Panc1 (cell line): ENCODE results near the gene RNF4. TPM values are rescaled to one million over a fixed set of nuclear protein-coding genes. Genes with fewer than 3 reads are reported as not detected.

Source experiments
- ATAC-seq: fragments of 200-7000 bp; cut with Tn5 transposase; 2 replicates; pipeline ENCODE4 v1.9.1; 2020; ENCODE audit warnings: mild to moderate bottlenecking, moderate library complexity
- BruUV-seq: library from RNA; stranded (reverse); fragments of 400-500 nt; replicated peaks from 2 replicates; lab custom pipeline; 2021; lab: Mats Ljungman, UMichigan
- CTCF ChIA-PET: fragments of 300-600 bp; sonication (Branson Sonifier 250); formaldehyde crosslinking; loops from one replicate; lab custom pipeline; 2022; ENCODE audit warnings: antibody characterized with exemption; lab: Charles Lee
- POLR2A ChIA-PET: fragments of 300-600 bp; sonication (Branson Sonifier 250); formaldehyde crosslinking; loops from one replicate; lab custom pipeline; 2022; ENCODE audit warnings: antibody characterized with exemption; lab: Charles Lee
- DNase-seq: peaks from one replicate; pipeline ENCODE4 v3.0.0-alpha.2; 2010; ENCODE audit warnings: low read depth, low spot score
- H3K27ac ChIP-seq: 2 replicates; pipeline ENCODE4 v1.5.1; 2011; ENCODE audit warnings: mild to moderate bottlenecking, low read length, inconsistent platforms
- H3K27me3 ChIP-seq: fragments of 200-500 bp; sonication (Bioruptor generic); 2 replicates; pipeline ENCODE4 v1.6.0; 2014; ENCODE audit warnings: low read length, inconsistent platforms; ENCODE audit not compliant: control insufficient read depth, insufficient read depth
- H3K36me3 ChIP-seq: fragments of 200-500 bp; sonication (Bioruptor generic); 2 replicates; pipeline ENCODE4 v1.5.1; 2014; ENCODE audit warnings: inconsistent platforms, mild to moderate bottlenecking, low read length, moderate library complexity; ENCODE audit not compliant: control insufficient read depth, insufficient read depth
- H3K4me1 ChIP-seq: 2 replicates; pipeline ENCODE4 v1.5.1; 2011; ENCODE audit warnings: inconsistent platforms, mild to moderate bottlenecking, low read length, moderate library complexity; ENCODE audit not compliant: control insufficient read depth, insufficient read depth
- H3K4me3 ChIP-seq, 2 experiments: 2 replicates each; pipeline ENCODE4 v1.5.1; 2011 to 2012; ENCODE audit warnings: low read depth in 2 of 2, low read length in 2 of 2, mild to moderate bottlenecking in 2 of 2, inconsistent platforms in 1 of 2, moderate library complexity in 1 of 2
- H3K9me3 ChIP-seq: fragments of 200-500 bp; sonication (Bioruptor generic); 2 replicates; pipeline ENCODE4 v1.5.1; 2014; ENCODE audit warnings: low read depth, mild to moderate bottlenecking, inconsistent platforms, low read length, moderate library complexity; ENCODE audit not compliant: control insufficient read depth, insufficient read depth
- POLR2AphosphoS5 ChIP-seq: IDR thresholded peaks from 2 replicates; pipeline ENCODE4 v1.6.1; 2012; ENCODE audit warnings: mild to moderate bottlenecking, low read depth, low read length, moderate library complexity
- SIN3A ChIP-seq: IDR thresholded peaks from 2 replicates; pipeline ENCODE4 v1.6.1; 2012; ENCODE audit warnings: low read depth, mild to moderate bottlenecking, low read length, moderate library complexity, borderline replicate concordance; ENCODE audit not compliant: insufficient read depth
- TCF7L2 ChIP-seq: IDR thresholded peaks from 2 replicates; pipeline ENCODE4 v1.6.1; 2011; ENCODE audit warnings: mild to moderate bottlenecking, low read depth, low read length, inconsistent platforms
- in situ Hi-C: cut with HindIII; loops from 2 replicates; pipeline ENCODE4 v1.10.0; 2016; ENCODE audit warnings: low sequenced_read_pairs, low pct_unique_long_range_greater_than_20kb
- intact Hi-C: fragments of 100-400 bp; cut with micrococcal nuclease; formaldehyde crosslinking; loops from one replicate; pipeline ENCODE4 v1.10.0; 2022; ENCODE audit not compliant: unreplicated experiment
- total RNA-seq: library from RNA; stranded (reverse); gene quantifications from one replicate; pipeline ENCODE4 v1.2.1, GENCODE V29; 2021; ENCODE audit not compliant: unreplicated experiment
- TF ChIP-seq, protein P1 (sequence below): fragments of 450-650 bp; IDR thresholded peaks from 2 replicates; pipeline ENCODE4 v1.5.1; 2017; ENCODE audit warnings: mild to moderate bottlenecking
- TF ChIP-seq, protein P2 (sequence below), 2 experiments: IDR thresholded peaks; 2 replicates each; pipeline ENCODE4 v1.6.1; 2011 to 2012; ENCODE audit warnings: low read depth in 2 of 2, control low read depth in 1 of 2, low read length in 1 of 2, mild to moderate bottlenecking in 1 of 2, moderate library complexity in 1 of 2; ENCODE audit not compliant: insufficient read depth in 1 of 2

RNF4 gene
- total RNA-seq, 1 experiment from 2014 or later, result 55.0 TPM

DNA sequence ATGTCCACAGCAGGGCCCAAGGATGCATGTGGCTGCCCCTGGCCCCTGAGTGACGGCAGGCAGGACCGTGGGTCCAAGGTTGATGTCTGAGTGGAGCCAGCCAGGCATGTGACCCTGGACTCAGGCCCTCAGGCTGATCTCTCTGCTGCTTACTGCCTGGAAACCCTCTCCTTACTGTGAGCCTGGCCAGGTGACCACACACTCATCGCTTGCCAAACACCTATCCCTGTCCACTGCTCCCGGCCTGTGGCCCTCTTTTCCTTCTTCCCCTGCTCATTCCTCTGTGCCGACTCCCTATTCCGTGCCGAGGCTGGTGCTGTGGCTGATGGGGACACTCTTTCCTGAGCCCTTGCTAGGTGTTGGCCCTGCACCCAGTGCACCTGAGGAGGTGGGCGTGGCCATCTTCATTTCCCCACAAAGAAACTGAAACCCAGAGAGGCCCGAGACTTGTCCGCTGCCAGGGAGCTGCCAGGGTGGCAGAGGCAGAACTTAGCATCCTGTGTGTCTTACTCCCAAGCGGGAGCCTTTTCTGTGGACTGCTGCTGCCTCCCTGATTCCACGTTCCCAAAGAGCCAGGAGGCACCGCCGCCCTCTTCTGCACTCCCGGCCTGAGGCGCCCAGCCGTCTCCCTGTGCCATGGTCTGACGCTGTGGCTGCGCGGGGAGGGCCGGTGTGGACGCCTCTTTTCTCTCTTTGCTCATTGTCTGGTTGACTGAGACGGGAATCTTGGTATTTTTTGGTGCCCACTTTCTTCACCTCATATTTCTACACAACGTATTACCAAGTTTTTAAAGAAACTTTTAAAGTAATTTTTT, 11.2 kb upstream of the RNF4 start:
- Histone ChIP-seq H3K4me3 (no peak overlapping the region), H3K36me3 (no peaks in the 10 kb centered on the region), H3K27ac (no peak overlapping the region), H3K4me1 (0 out of 2 replicates have a peak, but pooled peaks cover 2% of the 10 kb centered on the region), H3K27me3 (no peaks in the 10 kb centered on the region), H3K9me3 (no peaks in the 10 kb centered on the region)
- ChIA-PET CTCF (interaction anchor here (1.2 kb wide), 1 partner anchor 160 kb away, joined by 3 read pairs; no protein-coding TSS in a partner anchor), POLR2A (no interaction called here)
- TF ChIP-seq POLR2AphosphoS5 (no peak), SIN3A (no peak), TCF7L2 (no peak)
- TF ChIP-seq, protein P1, sequence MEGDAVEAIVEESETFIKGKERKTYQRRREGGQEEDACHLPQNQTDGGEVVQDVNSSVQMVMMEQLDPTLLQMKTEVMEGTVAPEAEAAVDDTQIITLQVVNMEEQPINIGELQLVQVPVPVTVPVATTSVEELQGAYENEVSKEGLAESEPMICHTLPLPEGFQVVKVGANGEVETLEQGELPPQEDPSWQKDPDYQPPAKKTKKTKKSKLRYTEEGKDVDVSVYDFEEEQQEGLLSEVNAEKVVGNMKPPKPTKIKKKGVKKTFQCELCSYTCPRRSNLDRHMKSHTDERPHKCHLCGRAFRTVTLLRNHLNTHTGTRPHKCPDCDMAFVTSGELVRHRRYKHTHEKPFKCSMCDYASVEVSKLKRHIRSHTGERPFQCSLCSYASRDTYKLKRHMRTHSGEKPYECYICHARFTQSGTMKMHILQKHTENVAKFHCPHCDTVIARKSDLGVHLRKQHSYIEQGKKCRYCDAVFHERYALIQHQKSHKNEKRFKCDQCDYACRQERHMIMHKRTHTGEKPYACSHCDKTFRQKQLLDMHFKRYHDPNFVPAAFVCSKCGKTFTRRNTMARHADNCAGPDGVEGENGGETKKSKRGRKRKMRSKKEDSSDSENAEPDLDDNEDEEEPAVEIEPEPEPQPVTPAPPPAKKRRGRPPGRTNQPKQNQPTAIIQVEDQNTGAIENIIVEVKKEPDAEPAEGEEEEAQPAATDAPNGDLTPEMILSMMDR, result no peak
- TF ChIP-seq, protein P2, sequence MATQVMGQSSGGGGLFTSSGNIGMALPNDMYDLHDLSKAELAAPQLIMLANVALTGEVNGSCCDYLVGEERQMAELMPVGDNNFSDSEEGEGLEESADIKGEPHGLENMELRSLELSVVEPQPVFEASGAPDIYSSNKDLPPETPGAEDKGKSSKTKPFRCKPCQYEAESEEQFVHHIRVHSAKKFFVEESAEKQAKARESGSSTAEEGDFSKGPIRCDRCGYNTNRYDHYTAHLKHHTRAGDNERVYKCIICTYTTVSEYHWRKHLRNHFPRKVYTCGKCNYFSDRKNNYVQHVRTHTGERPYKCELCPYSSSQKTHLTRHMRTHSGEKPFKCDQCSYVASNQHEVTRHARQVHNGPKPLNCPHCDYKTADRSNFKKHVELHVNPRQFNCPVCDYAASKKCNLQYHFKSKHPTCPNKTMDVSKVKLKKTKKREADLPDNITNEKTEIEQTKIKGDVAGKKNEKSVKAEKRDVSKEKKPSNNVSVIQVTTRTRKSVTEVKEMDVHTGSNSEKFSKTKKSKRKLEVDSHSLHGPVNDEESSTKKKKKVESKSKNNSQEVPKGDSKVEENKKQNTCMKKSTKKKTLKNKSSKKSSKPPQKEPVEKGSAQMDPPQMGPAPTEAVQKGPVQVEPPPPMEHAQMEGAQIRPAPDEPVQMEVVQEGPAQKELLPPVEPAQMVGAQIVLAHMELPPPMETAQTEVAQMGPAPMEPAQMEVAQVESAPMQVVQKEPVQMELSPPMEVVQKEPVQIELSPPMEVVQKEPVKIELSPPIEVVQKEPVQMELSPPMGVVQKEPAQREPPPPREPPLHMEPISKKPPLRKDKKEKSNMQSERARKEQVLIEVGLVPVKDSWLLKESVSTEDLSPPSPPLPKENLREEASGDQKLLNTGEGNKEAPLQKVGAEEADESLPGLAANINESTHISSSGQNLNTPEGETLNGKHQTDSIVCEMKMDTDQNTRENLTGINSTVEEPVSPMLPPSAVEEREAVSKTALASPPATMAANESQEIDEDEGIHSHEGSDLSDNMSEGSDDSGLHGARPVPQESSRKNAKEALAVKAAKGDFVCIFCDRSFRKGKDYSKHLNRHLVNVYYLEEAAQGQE (IDR thresholded peaks at IDR 0.05; ENCODE audit: insufficient read depth in 1 of 2, low read depth in 2 of 2, low read length in 1 of 2), result no peak
- intact Hi-C loops, result no loop called here
- DNase-seq, result no peak
- no peak for ATAC-seq
- no TSS peak for BruUV-seq
- in situ Hi-C loops, result no loop called here

GRCh38 chr4:2458546-2459491, 10.1 kb upstream of the RNF4 start:
- Histone ChIP-seq H3K27ac (no peak overlapping the region), H3K36me3 (no peaks in the 10 kb centered on the region), H3K4me3 (no peak overlapping the region), H3K27me3 (no peaks in the 10 kb centered on the region), H3K4me1 (0 out of 2 replicates have a peak, but pooled peaks cover 2% of the 10 kb centered on the region), H3K9me3 (no peaks in the 10 kb centered on the region)
- in situ Hi-C loops, result no loop called here
- no TSS peak for BruUV-seq
- CTCF ChIA-PET, result interaction anchor here (0.6 kb wide), 1 partner anchor 209 kb away, joined by 3 read pairs; no protein-coding TSS in a partner anchor
- no peak for ATAC-seq
- TF ChIP-seq POLR2AphosphoS5 (no peak), TCF7L2 (no peak)
- TF ChIP-seq, protein P1, result no peak
- TF ChIP-seq, protein P2 (IDR thresholded peaks at IDR 0.05; ENCODE audit: insufficient read depth in 1 of 2, low read depth in 2 of 2, low read length in 1 of 2), result no peak
- no peak for DNase-seq
- intact Hi-C loops, result no loop called here
- POLR2A ChIA-PET, result no interaction called here
